Psoas muscle (tissue), 8 donors: Measurements from ENCODE around the gene PICALM. TPM values are rescaled to one million over a fixed set of nuclear protein-coding genes. Genes with fewer than 3 reads are reported as not detected.
A peak's percentile ranks its signal among the peaks of the same experiment; 100 is the strongest.

ENCODE experiments used
- ATAC-seq, 4 donors: fragments of 200-7000 bp; cut with Tn5 transposase; one replicate each; pipeline ENCODE4 v1.9.1; 2020; ENCODE audit warnings: moderate library complexity in 3 of 4, mild to moderate bottlenecking in 2 of 4
- DNase-seq, 2 donors: peaks; one replicate each; pipeline ENCODE4 v3.0.0-alpha.2; 2020
- H3K27ac ChIP-seq: fragments of 200-600 bp; one replicate; pipeline ENCODE4 v1.8.0; 2022
- H3K27me3 ChIP-seq, 3 donors: fragments of 200-600 bp in 1 of 3; one replicate each; pipeline versions ENCODE4 v1.6.1 to v1.8.0; 2013 to 2022; ENCODE audit warnings: low read length in 2 of 3, mild to moderate bottlenecking in 2 of 3, moderate library complexity in 1 of 3; ENCODE audit not compliant: insufficient read depth in 3 of 3
- H3K36me3 ChIP-seq, 2 donors: fragments of 200-600 bp in 1 of 2; one replicate each; pipeline versions ENCODE4 v1.6.1 to v1.8.0; 2013 to 2022; ENCODE audit warnings: low read depth in 1 of 2, mild to moderate bottlenecking in 1 of 2, moderate library complexity in 1 of 2; ENCODE audit not compliant: insufficient read depth in 1 of 2
- H3K4me1 ChIP-seq: fragments of 200-600 bp; one replicate; pipeline ENCODE4 v1.8.0; 2022
- H3K4me3 ChIP-seq: fragments of 200-600 bp; one replicate; pipeline ENCODE4 v1.8.0; 2022; ENCODE audit warnings: mild to moderate bottlenecking
- H3K9me3 ChIP-seq: fragments of 200-600 bp; one replicate; pipeline ENCODE4 v1.8.0; 2022
- CTCF ChIP-seq: fragments of 200-600 bp; IDR thresholded peaks from one replicate; pipeline ENCODE4 v1.8.0; 2022; ENCODE audit warnings: antibody characterized with exemption
- WGBS, 3 donors: extraction: QIAGEN DNeasy Blood & Tissue Kit; methylation state at CpG; one replicate each; pipeline versions ENCODE4 v1.1.6 to v1.1.7; 2013; 5-methylcytosine and 5-hydroxymethylcytosine counted together
- intact Hi-C, 2 donors: fragments of 100-400 bp; cut with DNase I; formaldehyde crosslinking; loops; one replicate each; pipeline versions ENCODE4 v1.11.0 to v1.14.2; 2022
- polyA plus RNA-seq, 3 donors: library from polyadenylated mRNA; stranded (reverse); fragments of 200-250 nt; gene quantifications; one replicate each; pipeline ENCODE4 v1.2.3, GENCODE V29; 2013
- total RNA-seq, 4 donors: library from RNA; stranded (reverse); fragmentation: NEBNext Ultra II Directional in 2 of 4; extraction: Animal tissue kit (Norgen Biotek cat#: 25700) in 2 of 4; gene quantifications; one replicate each; pipeline versions ENCODE4 v1.2.1 to v1.2.4, GENCODE V29; 2021 to 2023
- donor health status: healthy with polysubstance abuse.
- donor health status: DM: no; HTN: no; CAD: no; lungs with moderate emphysema.
- donor health status: Bipolar disorder and iron deficiency.
- donor health status: healthy.
- donor health status: DM: yes; HTN: yes; CAD: no.
- donor health status: DM: no; HTN: no; CAD: no.
- donor health status: DM: no; HTN: no; CAD: no.
- donor health status: DM: yes; HTN: yes; CAD: no.

PICALM gene
- total and polyA plus RNA-seq, 7 donors = 42.0 to 123 (median 89.1) TPM

GRCh38 chr11:86039094-86039493 lies 29.8 kb downstream of the PICALM start:
- Histone ChIP-seq H3K36me3 (no peaks in the 10 kb centered on the region), H3K4me1 (peaks cover 69% of the 10 kb centered on the region), H3K27ac (peak overlapping the region; percentile 81), H3K27me3 (no peaks in the 10 kb centered on the region), H3K4me3 (no peak overlapping the region), H3K9me3 (no peaks in the 10 kb centered on the region)
- DNase-seq (no peak), ATAC-seq (peak; percentile 67 to 88 (median 79))
- intact Hi-C loops = loop anchor here in 1 of 2 donors (10.0 kb wide), 1 partner anchor 156 kb away; no protein-coding TSS in a partner anchor
- TF ChIP-seq CTCF = no peak

- no peak for ATAC-seq
- peaks cover 69% of the 10 kb centered on the region for H3K4me1 ChIP-seq
- intact Hi-C loops = loop anchor here in 1 of 2 donors (10.0 kb wide), 1 partner anchor 157 kb away; no protein-coding TSS in a partner anchor
- WGBS, 3 donors = 82 to 94% (median 86%) methylated on average over 4 of the region's 4 CpGs
- H3K9me3 ChIP-seq = no peaks in the 10 kb centered on the region
- H3K27ac ChIP-seq = peak overlapping the region; percentile 81
- TF ChIP-seq CTCF = no peak
- DNase-seq = no peak
- no peak overlapping the region for H3K4me3 ChIP-seq
- H3K27me3 ChIP-seq = no peaks in the 10 kb centered on the region
- no peaks in the 10 kb centered on the region for H3K36me3 ChIP-seq
These were observed 31.1 kb downstream of the PICALM start for GRCh38 chr11:86037743-86038142.

- no peak overlapping the region for H3K4me3 ChIP-seq
- DNase-seq = no peak
- intact Hi-C loops = loop anchor here in 1 of 2 donors (10.0 kb wide), 1 partner anchor 159 kb away; no protein-coding TSS in a partner anchor
- no peaks in the 10 kb centered on the region for H3K27me3 ChIP-seq
- peaks cover 0 to 6% of the 10 kb centered on the region in 2 donors for H3K36me3 ChIP-seq
- ATAC-seq = no peak
- no peaks in the 10 kb centered on the region for H3K9me3 ChIP-seq
- peaks cover 66% of the 10 kb centered on the region for H3K4me1 ChIP-seq
- no peak for TF ChIP-seq CTCF
- WGBS, 3 donors = 91 to 97% (median 93%) methylated on average over 2 of the region's 2 CpGs
- H3K27ac ChIP-seq = peak overlapping the region; percentile 76
These were observed 33.0 kb downstream of the PICALM start for GRCh38 chr11:86035920-86036319.

- Histone ChIP-seq H3K9me3 (no peaks in the 10 kb centered on the region), H3K27ac (peak overlapping the region; percentile 76), H3K4me1 (peaks cover 66% of the 10 kb centered on the region), H3K27me3 (no peaks in the 10 kb centered on the region), H3K4me3 (peak overlapping the region; percentile 18), H3K36me3 (peaks cover 0 to 9% of the 10 kb centered on the region in 2 donors)
- DNase-seq = peak in 1 of 2 donors; percentile 57
- TF ChIP-seq CTCF = no peak
- 13 to 24% (median 20%) methylated on average over 1 of the region's 1 CpG for WGBS, 3 donors
- intact Hi-C loops = loop anchor here in 1 of 2 donors (10.0 kb wide), 1 partner anchor 160 kb away; no protein-coding TSS in a partner anchor
- ATAC-seq = peak; percentile 65 to 73 (median 69)
These were observed 33.7 kb downstream of the PICALM start for GRCh38 chr11:86035164-86035563.

- Histone ChIP-seq H3K27ac (peak overlapping the region; percentile 76), H3K9me3 (no peaks in the 10 kb centered on the region), H3K4me3 (peak overlapping the region; percentile 18), H3K4me1 (peaks cover 66% of the 10 kb centered on the region), H3K27me3 (no peaks in the 10 kb centered on the region), H3K36me3 (peaks cover 0 to 9% of the 10 kb centered on the region in 2 donors)
- no peak for TF ChIP-seq CTCF
- ATAC-seq (no peak), DNase-seq (no peak)
- intact Hi-C loops = loop anchor here in 1 of 2 donors (5.0 to 10.0 kb wide), 2 partner anchors 33 to 160 kb away; partner anchors contain the start of gene PICALM
- WGBS, 3 donors = 61 to 70% (median 67%) methylated on average over 2 of the region's 2 CpGs
These were observed 34.2 kb downstream of the PICALM start for GRCh38 chr11:86034710-86035109.
